A172 (cell line): Measurements from ENCODE around the gene ZNF121. TPM values are rescaled to one million over a fixed set of nuclear protein-coding genes. Genes with fewer than 3 reads are reported as not detected.
"Not testable (repeated sequence)": the region's sequence is repeated elsewhere in the genome, so short reads cannot be mapped to it uniquely, and the experiment has no call there.

Experiments
- DNase-seq: peaks from one replicate; pipeline ENCODE4 v3.0.0-alpha.2; 2015; ENCODE audit warnings: low spot score
- total RNA-seq: library from RNA; depleted of rRNA; stranded (reverse); fragments of >200 nt; shearing (Covaris generic); gene quantifications from 2 replicates; pipeline ENCODE4 v1.2.3, GENCODE V29; 2014; rRNA removed

ZNF121 gene
- 39.4 and 41.5 TPM in 2 replicates for total RNA-seq

DNA sequence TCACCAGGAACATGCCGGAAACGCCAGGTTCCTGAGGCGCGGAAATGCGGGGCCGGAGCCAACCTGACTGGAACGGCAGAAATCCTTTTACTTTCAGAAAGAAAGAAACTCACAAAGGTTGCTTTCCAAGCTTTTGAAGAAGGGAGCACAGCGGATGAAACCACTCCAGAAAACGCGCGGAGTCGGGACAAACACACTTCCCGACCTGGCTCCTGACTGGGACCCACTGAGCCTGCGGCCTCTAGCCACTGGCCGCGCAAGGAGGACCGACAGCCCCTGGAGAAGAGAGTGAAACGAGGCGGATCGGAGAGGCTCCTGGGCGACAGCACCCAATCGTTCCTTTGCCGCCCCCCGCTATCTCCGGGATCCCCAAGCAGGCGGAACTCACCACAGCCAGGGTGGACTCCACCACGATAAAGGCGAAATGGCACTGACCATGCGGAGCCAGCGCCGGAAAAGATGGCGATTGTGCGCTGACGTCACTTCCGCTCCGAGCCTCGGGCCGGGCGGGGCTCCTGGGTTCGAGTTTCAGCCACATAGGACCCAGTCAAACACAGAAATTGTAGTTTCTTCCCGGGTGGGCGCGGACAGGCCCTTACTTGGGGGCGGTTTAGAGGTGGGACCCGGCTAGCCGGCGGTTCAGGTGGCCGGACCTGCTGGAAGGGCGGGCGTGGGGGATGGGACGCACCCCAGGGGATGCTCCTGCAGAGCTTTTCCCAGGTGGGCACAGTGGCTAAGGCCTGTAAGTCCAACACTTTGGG, at the start of gene ZNF121:
Gene ZNF121 (minus strand): TSS at position 432 of the 761 bp plus-strand sequence. CDS start 16,407 bp downstream, outside the sequence.
- peak; percentile 78 for DNase-seq

DNA sequence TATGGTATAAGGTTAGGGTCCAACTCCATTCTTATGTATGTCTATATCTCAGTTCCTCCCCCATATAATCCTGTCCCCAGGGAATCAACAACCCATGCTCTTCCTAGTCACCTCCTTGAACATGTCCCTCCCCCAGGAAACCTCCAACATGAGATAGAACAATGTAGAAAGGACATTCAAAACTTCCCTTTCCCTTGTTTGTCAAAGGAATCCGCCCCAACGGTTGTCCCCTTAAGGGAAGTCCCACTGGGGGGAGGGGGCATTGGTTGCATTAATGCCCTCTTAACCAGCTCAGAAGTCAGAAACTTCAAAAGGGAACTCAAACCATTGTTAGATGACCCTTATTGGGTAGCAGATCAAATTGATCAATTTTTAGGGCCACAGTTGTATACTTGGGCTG, 43.6 kb upstream of the ZNF121 start:
- no peak for DNase-seq

DNA sequence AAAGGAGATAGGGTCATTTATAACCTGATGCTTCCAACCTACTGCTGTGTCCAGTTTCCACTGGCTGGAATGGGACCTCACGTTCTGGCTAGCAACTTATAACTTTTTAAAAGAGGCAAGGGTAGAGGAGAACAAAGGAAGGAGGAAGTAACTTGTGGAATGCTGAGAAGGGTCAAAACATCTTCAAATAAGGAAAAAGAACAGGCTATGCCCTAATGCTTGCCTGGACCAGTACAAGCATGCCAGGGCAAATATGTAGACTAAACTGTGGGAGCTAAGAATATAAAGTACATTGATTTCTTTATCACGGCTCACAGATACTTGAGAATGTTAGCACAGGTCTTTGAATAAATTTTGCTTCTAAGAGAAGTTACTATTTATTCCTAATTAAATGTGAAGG, 38.2 kb upstream of the ZNF121 start:
- DNase-seq = no peak

DNA sequence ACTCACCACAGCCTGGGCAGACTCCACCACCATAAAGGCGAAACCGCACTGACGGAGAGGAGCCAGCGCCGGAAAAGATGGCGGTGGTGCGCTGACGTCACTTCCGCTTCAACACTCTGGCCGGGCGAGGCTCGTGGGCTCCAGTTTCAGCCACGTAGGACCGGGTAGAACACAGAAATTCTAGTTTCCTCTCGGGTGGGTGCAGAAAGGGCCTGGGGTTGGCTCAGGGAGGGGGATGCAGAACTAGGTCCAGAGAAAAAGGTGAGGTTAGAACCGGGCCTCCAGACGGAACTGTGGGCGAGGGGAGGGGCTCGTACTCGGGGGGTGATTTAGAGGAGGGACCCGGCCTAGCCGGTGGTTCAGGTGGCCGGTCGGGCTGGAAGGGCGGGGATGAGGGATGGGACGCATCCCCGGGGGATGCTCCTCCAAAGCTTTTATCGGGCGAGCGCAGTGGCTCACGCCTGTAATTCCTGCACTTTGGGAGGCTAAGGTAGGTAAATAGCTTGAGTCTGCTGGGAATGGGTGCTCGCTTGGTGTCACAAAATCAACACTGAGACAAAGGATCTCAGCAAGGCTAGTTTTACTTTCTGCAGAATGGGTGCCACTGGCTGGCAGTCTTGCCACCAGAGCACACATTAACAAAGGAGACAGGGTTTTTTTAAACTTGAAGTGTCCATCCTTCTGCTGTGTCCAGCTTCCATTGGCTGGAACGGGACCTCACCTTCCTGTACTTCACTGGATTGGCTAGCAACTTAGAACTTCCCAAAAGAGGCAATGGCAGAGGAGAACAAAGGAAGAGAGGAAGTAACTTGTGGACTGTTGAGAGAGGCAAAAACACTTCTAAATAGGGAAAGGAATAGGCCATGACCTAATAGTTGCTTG, 37.1 kb upstream of the ZNF121 start, which contains the start of gene ZNF561:
Gene ZNF561 (minus strand): TSS at position 77 of the 882 bp plus-strand sequence. CDS start 1,776 bp downstream, outside the sequence.
- peak; percentile 81 for DNase-seq

DNA sequence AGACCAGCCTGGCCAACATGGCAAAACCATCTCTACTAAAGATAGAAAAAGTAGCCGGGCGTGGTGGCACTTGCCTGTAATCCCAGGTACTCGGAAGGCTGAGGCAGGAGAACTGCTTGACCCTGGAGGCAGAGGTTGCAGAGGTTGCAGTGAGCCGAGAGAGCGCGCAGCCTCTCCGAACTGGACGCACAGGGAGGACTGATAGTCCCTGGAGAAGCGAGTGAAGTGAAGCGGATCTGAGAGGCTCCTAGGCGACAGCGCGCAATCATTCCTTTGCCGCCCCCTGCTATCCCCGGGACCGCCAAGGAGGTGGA, 36.5 kb upstream of the ZNF121 start:
- DNase-seq = no peak

DNA sequence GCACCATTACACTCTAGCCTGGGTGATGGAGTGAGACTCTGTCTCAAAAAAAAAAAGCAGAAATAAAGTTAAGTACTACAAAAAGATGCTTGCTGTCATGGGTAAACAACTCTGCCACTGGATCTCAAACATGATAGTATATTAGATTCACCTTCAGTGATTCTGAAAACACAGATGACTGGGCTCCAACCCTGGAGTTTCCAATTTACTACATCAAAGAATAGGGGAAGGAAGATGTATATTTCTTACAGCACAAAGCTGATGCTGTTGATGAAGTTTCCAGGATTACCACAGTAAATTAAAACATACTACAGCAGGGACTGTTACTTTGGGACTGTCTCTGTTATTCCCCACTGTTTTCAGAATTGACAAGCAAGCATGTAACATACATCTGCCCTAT, 31.5 kb upstream of the ZNF121 start:
- no peak for DNase-seq

DNA sequence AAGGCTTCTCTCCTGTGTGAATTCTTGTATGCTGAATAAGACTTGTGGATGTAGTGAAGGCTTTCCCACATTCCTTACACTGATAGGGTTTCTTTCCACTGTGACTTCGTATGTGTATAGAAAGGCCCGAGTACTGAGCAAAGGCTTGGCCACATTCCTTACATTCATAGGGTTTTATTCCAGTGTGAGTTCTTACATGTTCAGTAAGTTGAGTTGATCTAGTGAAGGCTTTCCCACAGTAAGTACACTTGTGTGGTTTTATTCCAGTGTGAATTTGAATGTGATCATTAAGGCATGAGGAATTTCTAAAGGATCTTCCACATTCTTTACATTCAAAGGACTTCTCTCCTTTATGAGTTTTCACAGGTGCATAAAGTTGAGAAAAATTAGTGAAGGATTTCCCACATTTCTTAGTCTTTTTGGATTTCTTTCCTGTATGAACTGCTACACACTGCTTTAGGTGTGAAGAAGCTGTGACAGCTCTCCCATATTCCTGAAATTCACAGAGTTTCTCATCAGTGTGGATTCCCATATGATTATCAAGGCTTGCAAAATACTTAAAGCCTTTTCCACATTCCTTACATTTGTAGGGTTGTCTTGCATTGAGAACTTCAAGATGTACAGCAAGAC, 26.3 kb upstream of the ZNF121 start:
- no peak for DNase-seq

DNA sequence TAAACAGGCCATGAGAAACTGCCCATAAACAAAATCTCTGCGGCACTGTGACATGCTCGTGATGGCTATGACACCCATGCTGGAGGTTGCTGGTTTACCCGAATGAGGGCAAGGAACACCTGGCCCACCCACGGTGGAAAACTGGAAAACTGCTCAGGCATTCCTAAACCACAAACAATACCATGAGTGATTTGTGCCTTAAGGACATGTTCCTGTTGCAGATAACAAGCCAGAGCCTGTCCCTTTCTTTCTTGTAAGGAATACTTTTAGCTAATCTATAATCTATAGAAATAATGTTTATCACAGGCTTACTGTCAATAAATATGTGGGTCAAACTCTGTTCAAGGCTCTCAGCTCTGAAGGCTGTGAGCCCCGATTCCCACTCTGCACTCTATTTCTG, 24.6 kb upstream of the ZNF121 start:
- DNase-seq = no peak

DNA sequence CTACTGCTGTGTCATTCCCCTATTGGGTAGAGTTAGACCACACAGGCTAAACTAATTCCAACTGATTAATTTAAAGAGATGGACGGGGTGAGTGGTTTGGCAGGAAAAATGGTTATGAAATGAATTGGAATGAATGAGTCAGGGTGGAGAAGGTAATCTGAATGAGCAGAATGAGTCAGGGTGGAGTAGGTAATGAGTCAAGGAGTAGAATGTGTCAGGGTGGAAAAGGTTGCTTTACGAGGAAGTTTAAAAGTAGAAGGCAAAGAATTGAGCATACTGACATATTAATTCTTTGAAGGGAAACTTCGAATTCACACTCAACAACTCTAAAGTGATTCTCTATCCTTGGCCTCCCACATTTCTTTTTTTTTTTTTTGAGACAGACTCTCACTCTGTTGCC, 12.7 kb upstream of the ZNF121 start:
- DNase-seq = peak; percentile 96

DNA sequence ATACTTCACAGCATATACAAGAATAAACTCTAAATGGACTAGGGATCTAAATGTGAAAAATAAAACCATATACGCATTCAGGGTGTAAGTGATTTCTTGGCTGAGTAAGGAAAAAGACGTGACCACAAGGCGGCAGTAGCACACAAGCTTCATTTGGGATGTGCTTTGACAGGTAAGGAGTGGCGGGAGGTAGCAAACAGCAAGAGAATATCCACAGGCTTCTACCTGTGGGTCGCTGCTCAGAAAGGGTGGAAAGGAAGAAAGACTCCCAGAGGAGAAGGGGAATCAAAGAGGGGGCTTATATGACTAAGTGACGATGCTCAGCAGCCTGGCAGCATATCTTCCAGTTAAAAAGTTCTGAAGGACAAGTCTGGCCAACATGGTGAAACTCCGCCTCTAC, 2.5 kb upstream of the ZNF121 start:
- peak; percentile 74 for DNase-seq

DNA sequence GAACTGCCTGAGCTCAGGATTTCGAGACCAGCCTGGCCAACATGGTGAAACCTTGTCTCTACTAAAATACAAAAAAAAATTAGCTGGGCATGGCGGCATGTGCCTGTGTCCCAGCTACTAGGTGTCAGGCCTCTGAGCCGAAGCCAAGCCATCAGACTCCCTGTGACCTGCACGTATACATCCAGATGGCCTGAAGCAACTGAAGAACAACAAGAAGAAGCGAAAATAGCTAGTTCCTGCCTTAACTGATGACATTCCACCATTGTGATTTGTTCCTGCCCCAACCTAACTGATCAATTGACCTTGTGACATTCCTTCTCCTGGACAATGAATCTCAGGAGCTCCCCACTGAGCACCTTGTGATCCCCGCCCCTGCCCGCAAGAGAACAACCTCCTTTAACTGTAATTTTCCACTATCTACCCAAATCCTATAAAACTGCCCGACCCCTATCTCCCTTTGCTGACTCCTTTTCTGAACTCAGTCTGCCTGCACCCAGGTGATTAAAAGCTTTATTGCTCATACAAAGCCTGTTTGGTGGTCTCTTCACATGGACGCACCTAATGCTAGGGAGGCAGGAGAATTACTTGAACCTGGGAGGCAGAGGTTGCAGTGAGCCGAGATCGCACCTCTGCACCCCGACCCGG, 2.1 kb downstream of the ZNF121 start:
- not testable (repeated sequence) for DNase-seq

DNA sequence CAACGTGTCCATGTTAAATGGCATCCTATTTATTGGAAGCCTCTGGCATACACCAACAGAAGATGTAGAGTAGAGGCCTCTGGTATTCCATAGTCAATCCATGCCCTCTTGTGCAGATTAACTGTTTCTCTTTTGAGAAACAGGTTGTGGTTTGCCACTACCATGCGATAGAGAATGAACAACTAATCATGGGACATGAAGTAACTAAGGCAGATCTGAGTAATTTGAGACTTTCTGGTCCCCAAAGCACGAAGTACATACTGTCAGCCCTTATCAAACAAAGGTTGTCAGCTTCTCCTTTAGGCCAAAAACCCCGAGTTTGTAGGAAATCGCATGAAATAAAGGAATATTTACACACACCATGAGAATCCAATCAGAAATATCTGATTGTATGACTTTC, 3.6 kb downstream of the ZNF121 start:
- no peak for DNase-seq

DNA sequence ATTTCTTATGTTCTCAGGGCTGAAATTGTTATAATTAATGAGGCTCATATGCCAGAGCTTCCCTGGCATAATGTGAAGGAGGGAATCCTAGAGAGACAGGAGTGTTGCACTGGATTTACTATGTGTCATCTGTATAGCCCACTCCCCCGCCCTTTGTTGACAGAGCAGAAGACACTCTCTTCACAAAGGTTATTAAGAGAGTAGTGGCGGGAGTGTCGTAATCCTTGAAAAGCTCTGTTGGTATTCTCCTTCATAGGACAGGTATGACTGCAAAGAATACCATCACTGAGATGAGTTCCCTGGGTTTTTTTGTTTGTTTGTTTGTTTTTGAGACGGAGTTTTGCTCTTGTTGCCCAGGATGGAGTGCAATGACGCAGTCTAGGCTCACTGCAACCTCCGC, 14.0 kb downstream of the ZNF121 start:
- DNase-seq = no peak

DNA sequence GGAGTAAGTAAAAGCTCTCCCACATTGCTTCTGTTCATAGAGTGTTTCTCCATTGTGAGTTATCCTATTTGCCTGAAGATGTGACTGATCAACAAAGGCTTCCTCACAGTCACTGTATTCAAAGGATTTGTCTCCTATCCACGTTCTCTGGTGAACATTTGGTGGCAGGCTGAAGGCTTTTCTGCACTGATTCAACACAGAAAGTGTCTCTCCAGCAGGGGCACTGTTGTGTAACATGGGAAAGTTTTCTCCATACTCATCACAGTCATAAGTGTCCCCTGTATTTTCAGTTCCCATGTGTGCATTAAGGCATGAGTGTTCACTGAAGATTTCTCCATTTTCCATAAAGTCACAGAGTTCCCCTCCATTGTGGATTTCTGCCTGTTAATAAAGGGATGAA, 17.6 kb downstream of the ZNF121 start:
- no peak for DNase-seq

DNA sequence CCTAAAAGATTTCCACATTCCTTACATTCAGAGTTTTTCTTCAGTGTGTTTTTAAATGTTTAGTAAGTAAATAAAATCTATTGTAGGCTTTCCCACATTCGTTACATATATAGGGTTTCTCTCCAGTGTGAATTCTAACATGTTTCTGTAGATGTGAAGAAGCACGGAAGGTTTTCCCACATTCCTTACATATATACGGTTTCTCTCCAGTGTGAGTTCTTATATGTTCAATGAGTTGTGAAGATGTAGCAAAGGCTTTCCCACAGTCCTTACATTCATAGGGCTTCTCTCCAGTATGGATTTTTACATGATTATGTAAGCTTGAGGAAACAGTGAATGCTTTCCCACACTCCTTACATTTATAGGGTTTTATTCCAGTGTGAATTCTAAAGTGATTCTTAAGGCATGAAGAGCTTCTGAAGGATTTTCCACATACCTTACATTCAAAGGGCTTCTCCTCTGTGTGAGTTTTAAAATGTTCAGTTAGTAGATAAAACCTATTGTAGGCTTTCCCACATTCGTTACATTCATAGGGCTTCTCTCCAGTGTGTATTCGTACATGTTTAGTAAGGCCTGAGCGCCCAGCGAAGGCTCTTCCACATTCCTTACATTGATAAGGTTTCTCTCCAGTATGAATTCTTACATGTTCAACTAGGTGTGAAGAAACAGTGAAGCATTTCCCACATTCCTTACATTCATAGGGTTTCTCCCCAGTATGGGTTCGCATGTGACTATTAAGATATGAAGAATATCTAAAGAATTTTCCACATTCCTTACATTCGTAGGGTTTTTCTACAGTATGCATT, 18.2 kb downstream of the ZNF121 start:
- peak; percentile 8 for DNase-seq

DNA sequence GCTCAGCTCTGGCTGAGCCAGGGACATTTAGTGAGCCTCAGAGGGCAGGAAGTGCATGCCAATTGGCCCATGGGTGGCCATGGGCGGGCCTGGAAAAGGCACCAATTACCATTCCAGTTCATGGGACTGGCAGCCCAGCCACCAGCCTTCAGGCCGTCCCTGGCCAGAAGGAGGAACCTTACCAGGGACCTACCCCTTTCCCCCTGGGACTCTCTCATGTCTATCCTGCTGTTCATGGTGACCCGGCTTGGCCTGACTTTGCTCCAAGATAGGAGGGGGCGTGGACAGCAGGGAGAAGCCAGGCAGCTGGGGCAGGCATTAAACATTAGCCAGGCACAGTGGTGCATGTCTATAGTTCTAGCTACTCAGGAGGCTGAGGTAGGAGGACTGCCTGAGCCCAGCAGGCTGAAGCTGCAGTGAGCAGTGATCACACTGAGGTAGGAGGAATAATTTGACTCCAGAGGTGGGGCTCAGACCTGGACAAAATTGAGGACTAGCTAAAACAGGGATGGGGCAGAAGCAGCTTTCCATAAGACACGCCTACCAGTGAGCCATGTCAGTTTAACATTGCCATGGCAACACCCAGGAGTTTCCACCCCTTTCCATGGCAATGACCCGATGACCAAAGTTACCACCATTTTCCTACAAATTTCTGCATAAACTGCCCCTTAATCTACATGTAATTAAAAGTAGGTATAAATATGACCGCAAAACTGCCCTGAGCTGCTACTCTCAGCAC, 31.6 kb downstream of the ZNF121 start:
- DNase-seq = no peak

DNA sequence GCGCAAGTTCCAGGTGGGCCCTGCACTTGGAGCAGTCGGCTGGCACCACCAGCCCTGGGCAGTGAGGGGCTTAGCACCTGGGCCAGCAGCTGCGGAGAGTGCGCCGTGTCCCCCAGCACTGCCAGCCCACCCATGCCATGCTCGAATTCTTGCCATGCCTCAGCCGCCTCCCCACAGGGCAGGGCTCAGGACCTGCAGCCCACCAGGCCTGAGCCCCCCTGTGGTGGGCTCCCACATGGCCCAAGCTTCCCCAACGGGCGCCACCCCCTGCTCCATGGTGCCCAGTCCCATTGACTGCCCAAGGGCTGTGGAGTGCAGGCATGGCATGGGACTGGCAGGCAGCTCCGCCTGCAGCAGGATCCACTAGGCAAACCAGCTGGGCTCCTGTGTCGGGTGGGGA, 36.4 kb downstream of the ZNF121 start:
- no peak for DNase-seq

DNA sequence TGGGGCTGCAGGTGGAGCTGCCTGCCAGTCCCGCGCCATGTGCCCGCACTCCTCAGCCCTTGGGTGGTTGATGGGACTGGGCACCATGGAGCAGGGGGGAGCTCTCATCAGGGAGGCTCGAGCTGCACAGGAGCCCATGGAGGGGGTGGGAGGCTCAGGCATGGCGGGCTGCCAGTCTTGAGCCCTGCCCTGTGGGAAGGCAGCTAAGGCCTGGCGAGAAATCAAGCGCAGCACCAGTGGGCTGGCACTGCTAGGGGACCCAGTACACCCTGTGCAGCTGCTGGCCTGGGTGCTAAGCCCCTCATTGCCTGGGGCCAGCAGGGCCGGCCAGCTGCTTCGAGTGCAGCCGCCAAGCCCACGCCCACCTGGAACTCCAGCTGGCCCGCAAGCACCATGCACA, 43.0 kb downstream of the ZNF121 start:
- DNase-seq = not testable (repeated sequence)

DNA sequence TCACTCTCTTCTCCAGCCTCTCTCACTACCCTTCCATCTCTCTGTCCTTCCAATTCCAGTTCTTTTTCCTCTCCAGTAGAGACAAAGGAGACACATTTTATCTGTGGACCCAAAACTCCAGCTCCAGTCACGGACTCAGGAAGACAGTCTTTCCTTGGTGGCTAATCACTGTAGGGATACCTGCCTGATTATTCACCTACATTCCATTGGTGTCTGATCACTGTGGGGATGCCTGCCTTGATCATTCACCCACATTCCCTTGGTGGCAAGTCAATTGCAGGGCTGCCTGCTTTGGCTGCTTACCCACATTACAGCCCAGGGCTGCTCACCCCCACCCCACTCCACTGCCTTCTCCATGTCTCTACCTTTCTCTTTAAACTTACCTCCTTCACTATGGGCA, 44.4 kb downstream of the ZNF121 start:
- not testable (repeated sequence) for DNase-seq

DNA sequence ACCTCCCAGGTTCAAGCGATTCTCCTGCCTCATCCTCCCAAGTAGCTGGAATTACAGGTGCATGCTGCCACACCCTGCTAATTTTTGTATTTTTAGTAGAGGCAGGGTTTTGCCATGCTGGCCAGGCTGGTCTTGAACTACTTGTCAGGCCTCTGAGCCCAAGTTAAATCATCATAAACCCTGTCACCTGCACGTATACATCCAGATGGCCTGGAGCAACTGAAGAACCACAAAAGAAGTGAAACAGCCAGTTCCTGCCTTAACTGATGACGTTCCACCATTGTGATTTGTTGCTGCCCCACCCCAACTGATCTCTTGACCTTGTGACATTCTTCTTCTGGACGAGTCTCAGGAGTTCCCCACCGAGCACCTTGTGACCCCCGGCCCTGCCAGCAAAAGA, 45.1 kb downstream of the ZNF121 start:
- DNase-seq = not testable (repeated sequence)
